H1 (cell line): ENCODE data around the gene GUCA1A.

Experiments used
- CTCF ChIP-seq, 3 experiments: IDR thresholded peaks; 1 replicate in 2 of 3; 2 replicates in 1 of 3; pipeline versions ENCODE4 v1.5.1 to v1.6.1; 2011; ENCODE audit warnings: low read length in 3 of 3, mild to moderate bottlenecking in 3 of 3, inconsistent platforms in 2 of 3, low read depth in 1 of 3, moderate library complexity in 1 of 3; ENCODE audit not compliant: insufficient read depth in 1 of 3; ENCODE audit errors: control extremely low read depth in 1 of 3
- EZH2 ChIP-seq: fragments of 200-600 bp; sonication (generic); IDR thresholded peaks from 2 replicates; pipeline ENCODE4 v1.7.1; 2012; ENCODE audit warnings: low read depth, mild to moderate bottlenecking, moderate library complexity, low read length, inconsistent platforms; ENCODE audit not compliant: severe bottlenecking

DNA sequence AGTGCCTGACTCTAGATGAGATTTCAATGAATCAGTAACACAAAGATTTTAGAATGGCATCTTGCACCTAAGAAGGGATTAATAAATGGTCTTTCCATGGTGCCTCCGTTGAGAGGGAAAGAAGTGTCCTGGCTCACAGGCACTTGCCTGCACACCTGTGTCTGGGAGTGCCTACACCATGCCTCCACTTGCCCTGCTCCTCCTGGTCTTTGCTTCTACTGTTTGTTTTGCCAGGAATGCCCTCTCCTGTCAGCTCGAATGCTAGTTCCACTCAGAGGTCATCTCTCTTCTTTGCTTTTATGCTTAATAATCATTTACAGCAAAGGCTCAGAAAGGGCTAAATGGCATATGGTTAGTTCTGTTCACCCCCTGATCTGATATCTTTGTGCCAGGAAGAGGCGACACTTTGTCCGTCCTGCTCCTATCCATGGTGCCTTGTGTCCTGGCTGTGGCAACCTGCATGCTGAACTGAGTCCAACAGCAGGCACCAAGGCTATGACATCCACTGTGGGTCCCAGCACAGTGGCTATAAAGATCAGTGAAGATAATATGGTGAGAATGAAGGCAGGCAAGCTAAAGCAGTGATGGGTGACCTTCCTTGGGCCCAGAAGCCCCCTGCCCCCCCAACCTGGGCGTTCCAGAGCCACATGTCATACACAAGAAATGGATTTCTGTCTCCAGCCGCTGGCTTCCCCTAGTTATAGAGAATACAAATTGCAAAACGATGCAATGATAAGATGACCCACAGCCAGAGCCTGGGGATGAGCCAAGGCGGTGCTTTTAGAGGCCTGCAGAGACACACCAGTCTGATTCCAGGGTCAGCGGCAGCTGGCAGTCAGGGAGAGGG is 32.2 kb upstream of the GUCA1A start:
- no peak for TF ChIP-seq CTCF (IDR thresholded peaks at IDR 0.05; ENCODE audit: control extremely low read depth in 1 of 3, insufficient read depth in 1 of 3, low read depth in 1 of 3, low read length in 3 of 3)
- no peak for TF ChIP-seq EZH2
